WTC11 (cell line): ENCODE measurements around the gene CBX2. TPM values are rescaled to one million over a fixed set of nuclear protein-coding genes. Genes with fewer than 3 reads are reported as not detected.

Experiments used
- ARID4B ChIP-seq: sonication (generic); formaldehyde crosslinking; IDR thresholded peaks from 2 replicates; pipeline ENCODE4 v1.8.0; 2023; ENCODE audit warnings: missing genetic modification reagents, mild to moderate bottlenecking, borderline replicate concordance
- ATF3 ChIP-seq: sonication (generic); formaldehyde crosslinking; conservative IDR thresholded peaks from 2 replicates; pipeline ENCODE4 v1.8.1; 2022; ENCODE audit warnings: mild to moderate bottlenecking, missing genetic modification reagents
- CTCF ChIP-seq: fragments of 200-600 bp; IDR thresholded peaks from 2 replicates; pipeline ENCODE4 v1.8.0; 2022; ENCODE audit warnings: antibody characterized with exemption
- ELF4 ChIP-seq: sonication (generic); formaldehyde crosslinking; IDR thresholded peaks from 2 replicates; pipeline ENCODE4 v1.8.1; 2022; ENCODE audit warnings: low read depth, mild to moderate bottlenecking, moderate library complexity, missing genetic modification reagents
- ETV6 ChIP-seq: sonication (generic); formaldehyde crosslinking; IDR thresholded peaks from 2 replicates; pipeline ENCODE4 v1.8.1; 2022; ENCODE audit warnings: mild to moderate bottlenecking, missing genetic modification reagents
- JAZF1 ChIP-seq: fragments of 250-450 bp; sonication (Bioruptor Pico); IDR thresholded peaks from 2 replicates; pipeline ENCODE4 v1.9.0; 2021; ENCODE audit warnings: moderate library complexity, mild to moderate bottlenecking, inconsistent platforms
- KAT7 ChIP-seq: sonication (generic); formaldehyde crosslinking; IDR thresholded peaks from 2 replicates; pipeline ENCODE4 v1.8.1; 2023; ENCODE audit warnings: missing genetic modification reagents, mild to moderate bottlenecking, borderline replicate concordance
- NFYB ChIP-seq: sonication (generic); formaldehyde crosslinking; conservative IDR thresholded peaks from 2 replicates; pipeline ENCODE4 v1.8.0; 2022; ENCODE audit warnings: low read depth, missing genetic modification reagents
- NR3C1 ChIP-seq: sonication (generic); formaldehyde crosslinking; conservative IDR thresholded peaks from 2 replicates; pipeline ENCODE4 v1.8.1; 2023; ENCODE audit warnings: low read depth, mild to moderate bottlenecking, missing genetic modification reagents
- PRRX2 ChIP-seq: fragments of 250-450 bp; sonication (Bioruptor Pico); IDR thresholded peaks from 2 replicates; pipeline ENCODE4 v1.8.0; 2021; ENCODE audit warnings: mild to moderate bottlenecking
- RORB ChIP-seq: fragments of 250-450 bp; sonication (Bioruptor Pico); IDR thresholded peaks from 2 replicates; pipeline ENCODE4 v1.9.0; 2021; ENCODE audit warnings: mild to moderate bottlenecking
- SMAD3 ChIP-seq: sonication (generic); formaldehyde crosslinking; IDR thresholded peaks from 2 replicates; pipeline ENCODE4 v1.8.0; 2022; ENCODE audit warnings: missing genetic modification reagents, mild to moderate bottlenecking, borderline replicate concordance
- SMAD4 ChIP-seq: sonication (generic); formaldehyde crosslinking; IDR thresholded peaks from 2 replicates; pipeline ENCODE4 v1.8.0; 2022; ENCODE audit warnings: mild to moderate bottlenecking, missing genetic modification reagents
- SP1 ChIP-seq: sonication (generic); formaldehyde crosslinking; conservative IDR thresholded peaks from 2 replicates; pipeline ENCODE4 v1.8.1; 2022; ENCODE audit warnings: missing genetic modification reagents
- ZBTB21 ChIP-seq: sonication (generic); formaldehyde crosslinking; IDR thresholded peaks from 2 replicates; pipeline ENCODE4 v1.8.1; 2023; ENCODE audit warnings: mild to moderate bottlenecking, missing genetic modification reagents, borderline replicate concordance
- ZNF232 ChIP-seq: sonication (generic); formaldehyde crosslinking; IDR thresholded peaks from 2 replicates; pipeline ENCODE4 v1.8.0; 2022; ENCODE audit warnings: mild to moderate bottlenecking, missing genetic modification reagents
- ZNF263 ChIP-seq: sonication (generic); formaldehyde crosslinking; IDR thresholded peaks from 2 replicates; pipeline ENCODE4 v1.8.1; 2022; ENCODE audit warnings: low read depth, mild to moderate bottlenecking, moderate library complexity, missing genetic modification reagents
- ZNF416 ChIP-seq: fragments of 250-450 bp; sonication (Bioruptor Pico); IDR thresholded peaks from 2 replicates; pipeline ENCODE4 v1.9.0; 2021; ENCODE audit warnings: mild to moderate bottlenecking, inconsistent platforms
- total RNA-seq: library from RNA; stranded (reverse); gene quantifications from 3 replicates; pipeline ENCODE4 v1.2.3, GENCODE V29; 2021
- TF ChIP-seq, protein P1 (sequence below): fragments of 250-450 bp; sonication (Bioruptor Pico); IDR thresholded peaks from 2 replicates; pipeline ENCODE4 v1.9.0; 2021; ENCODE audit warnings: mild to moderate bottlenecking, borderline replicate concordance
- TF ChIP-seq, protein P2 (sequence below): sonication (generic); formaldehyde crosslinking; IDR thresholded peaks from 2 replicates; pipeline ENCODE4 v1.8.0; 2022; ENCODE audit warnings: mild to moderate bottlenecking, missing genetic modification reagents
- TF ChIP-seq, protein P3 (sequence below): sonication (generic); formaldehyde crosslinking; IDR thresholded peaks from 2 replicates; pipeline ENCODE4 v1.8.1; 2023; ENCODE audit warnings: mild to moderate bottlenecking, missing genetic modification reagents, moderate library complexity
- TF ChIP-seq, protein P4 (sequence below): sonication (generic); formaldehyde crosslinking; IDR thresholded peaks from 2 replicates; pipeline ENCODE4 v1.8.1; 2022; ENCODE audit warnings: mild to moderate bottlenecking, moderate library complexity, missing genetic modification reagents
- TF ChIP-seq, protein P5 (sequence below): fragments of 250-450 bp; sonication (Bioruptor Pico); IDR thresholded peaks from 2 replicates; pipeline ENCODE4 v1.8.0; 2021; ENCODE audit warnings: mild to moderate bottlenecking

The CBX2 gene
- total RNA-seq, 1 experiment from 2014 or later, result 85.5 TPM

DNA sequence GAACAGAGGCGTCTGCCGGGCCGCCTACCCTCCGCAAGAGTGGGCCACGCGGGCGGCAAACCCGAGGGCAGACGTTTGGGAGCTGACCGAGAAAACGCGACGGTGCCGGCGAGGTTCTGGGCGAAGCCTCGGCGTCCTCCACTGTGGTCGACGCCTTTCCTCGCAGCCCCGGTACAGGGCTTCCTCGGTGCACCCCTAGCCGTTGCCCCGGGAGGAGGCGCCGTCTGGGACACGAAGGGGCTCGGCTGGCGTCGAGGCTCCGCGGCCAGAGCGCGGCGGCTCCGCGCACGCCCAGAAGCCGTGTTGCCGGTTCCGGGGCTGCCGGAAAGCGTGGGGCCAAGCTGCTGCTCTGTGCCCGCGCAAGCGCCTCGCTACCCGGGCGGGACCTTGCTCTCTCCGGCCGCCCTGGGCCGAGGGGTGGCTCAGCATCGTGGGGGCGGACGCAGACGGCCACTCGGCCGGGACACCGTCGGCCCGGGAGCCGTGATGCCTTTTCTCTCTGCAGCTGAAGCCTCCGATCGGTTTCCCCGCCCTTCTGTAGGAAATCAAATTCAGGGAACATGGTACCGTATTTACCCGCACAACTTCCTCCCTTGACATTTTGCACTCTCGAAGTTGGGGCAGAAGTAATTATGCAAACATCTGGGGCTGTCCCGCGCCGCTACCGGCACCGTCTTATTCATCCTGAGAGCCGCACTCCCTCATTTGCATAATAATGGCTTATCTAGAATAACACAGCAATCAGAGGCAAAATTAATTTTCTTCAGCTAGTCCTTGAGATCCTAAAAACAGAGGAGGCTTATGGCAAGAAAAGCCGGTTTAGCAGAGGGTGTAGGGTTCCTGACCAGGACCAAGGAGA, 26.3 kb downstream of the CBX2 start (continued):
- TF ChIP-seq ZNF263 (CRISPR knock-in tag), result peak; percentile 45; the same call in 1 of the 2 replicates
- TF ChIP-seq, protein P1, sequence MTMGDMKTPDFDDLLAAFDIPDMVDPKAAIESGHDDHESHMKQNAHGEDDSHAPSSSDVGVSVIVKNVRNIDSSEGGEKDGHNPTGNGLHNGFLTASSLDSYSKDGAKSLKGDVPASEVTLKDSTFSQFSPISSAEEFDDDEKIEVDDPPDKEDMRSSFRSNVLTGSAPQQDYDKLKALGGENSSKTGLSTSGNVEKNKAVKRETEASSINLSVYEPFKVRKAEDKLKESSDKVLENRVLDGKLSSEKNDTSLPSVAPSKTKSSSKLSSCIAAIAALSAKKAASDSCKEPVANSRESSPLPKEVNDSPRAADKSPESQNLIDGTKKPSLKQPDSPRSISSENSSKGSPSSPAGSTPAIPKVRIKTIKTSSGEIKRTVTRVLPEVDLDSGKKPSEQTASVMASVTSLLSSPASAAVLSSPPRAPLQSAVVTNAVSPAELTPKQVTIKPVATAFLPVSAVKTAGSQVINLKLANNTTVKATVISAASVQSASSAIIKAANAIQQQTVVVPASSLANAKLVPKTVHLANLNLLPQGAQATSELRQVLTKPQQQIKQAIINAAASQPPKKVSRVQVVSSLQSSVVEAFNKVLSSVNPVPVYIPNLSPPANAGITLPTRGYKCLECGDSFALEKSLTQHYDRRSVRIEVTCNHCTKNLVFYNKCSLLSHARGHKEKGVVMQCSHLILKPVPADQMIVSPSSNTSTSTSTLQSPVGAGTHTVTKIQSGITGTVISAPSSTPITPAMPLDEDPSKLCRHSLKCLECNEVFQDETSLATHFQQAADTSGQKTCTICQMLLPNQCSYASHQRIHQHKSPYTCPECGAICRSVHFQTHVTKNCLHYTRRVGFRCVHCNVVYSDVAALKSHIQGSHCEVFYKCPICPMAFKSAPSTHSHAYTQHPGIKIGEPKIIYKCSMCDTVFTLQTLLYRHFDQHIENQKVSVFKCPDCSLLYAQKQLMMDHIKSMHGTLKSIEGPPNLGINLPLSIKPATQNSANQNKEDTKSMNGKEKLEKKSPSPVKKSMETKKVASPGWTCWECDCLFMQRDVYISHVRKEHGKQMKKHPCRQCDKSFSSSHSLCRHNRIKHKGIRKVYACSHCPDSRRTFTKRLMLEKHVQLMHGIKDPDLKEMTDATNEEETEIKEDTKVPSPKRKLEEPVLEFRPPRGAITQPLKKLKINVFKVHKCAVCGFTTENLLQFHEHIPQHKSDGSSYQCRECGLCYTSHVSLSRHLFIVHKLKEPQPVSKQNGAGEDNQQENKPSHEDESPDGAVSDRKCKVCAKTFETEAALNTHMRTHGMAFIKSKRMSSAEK, result no peak
- no peak for TF ChIP-seq ELF4 (CRISPR knock-in tag)
- TF ChIP-seq PRRX2 (CRISPR knock-in tag), result no peak
- no peak for TF ChIP-seq SMAD4
- TF ChIP-seq ARID4B (CRISPR knock-in tag), result 0 out of 2 replicates have a peak, but pooled peaks have one; percentile 27
- no peak for TF ChIP-seq NFYB (CRISPR knock-in tag)
- TF ChIP-seq NR3C1 (CRISPR knock-in tag), result no peak
- TF ChIP-seq ETV6 (CRISPR knock-in tag), result peak; percentile 62
- TF ChIP-seq, protein P2, sequence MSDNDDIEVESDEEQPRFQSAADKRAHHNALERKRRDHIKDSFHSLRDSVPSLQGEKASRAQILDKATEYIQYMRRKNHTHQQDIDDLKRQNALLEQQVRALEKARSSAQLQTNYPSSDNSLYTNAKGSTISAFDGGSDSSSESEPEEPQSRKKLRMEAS (CRISPR knock-in tag), result peak; percentile 65
- TF ChIP-seq KAT7 (CRISPR knock-in tag), result peak; percentile 64; the same call in 1 of the 2 replicates
- TF ChIP-seq JAZF1 (CRISPR knock-in tag), result no peak
- TF ChIP-seq, protein P3, sequence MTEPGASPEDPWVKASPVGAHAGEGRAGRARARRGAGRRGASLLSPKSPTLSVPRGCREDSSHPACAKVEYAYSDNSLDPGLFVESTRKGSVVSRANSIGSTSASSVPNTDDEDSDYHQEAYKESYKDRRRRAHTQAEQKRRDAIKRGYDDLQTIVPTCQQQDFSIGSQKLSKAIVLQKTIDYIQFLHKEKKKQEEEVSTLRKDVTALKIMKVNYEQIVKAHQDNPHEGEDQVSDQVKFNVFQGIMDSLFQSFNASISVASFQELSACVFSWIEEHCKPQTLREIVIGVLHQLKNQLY (CRISPR knock-in tag), result no peak
- TF ChIP-seq, protein P4, sequence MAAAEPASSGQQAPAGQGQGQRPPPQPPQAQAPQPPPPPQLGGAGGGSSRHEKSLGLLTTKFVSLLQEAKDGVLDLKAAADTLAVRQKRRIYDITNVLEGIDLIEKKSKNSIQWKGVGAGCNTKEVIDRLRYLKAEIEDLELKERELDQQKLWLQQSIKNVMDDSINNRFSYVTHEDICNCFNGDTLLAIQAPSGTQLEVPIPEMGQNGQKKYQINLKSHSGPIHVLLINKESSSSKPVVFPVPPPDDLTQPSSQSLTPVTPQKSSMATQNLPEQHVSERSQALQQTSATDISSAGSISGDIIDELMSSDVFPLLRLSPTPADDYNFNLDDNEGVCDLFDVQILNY (CRISPR knock-in tag), result no peak; the same call in 1 of the 2 replicates
- TF ChIP-seq, protein P5, sequence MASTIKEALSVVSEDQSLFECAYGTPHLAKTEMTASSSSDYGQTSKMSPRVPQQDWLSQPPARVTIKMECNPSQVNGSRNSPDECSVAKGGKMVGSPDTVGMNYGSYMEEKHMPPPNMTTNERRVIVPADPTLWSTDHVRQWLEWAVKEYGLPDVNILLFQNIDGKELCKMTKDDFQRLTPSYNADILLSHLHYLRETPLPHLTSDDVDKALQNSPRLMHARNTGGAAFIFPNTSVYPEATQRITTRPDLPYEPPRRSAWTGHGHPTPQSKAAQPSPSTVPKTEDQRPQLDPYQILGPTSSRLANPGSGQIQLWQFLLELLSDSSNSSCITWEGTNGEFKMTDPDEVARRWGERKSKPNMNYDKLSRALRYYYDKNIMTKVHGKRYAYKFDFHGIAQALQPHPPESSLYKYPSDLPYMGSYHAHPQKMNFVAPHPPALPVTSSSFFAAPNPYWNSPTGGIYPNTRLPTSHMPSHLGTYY, result no peak
- TF ChIP-seq SP1 (CRISPR knock-in tag), result 0 out of 2 replicates have a peak, but pooled peaks have one; percentile 30
- no peak for TF ChIP-seq CTCF
- TF ChIP-seq ZBTB21 (CRISPR knock-in tag), result no peak
- TF ChIP-seq ATF3 (CRISPR knock-in tag), result no peak
- no peak for TF ChIP-seq RORB (CRISPR knock-in tag)
- no peak for TF ChIP-seq SMAD3 (CRISPR knock-in tag)
- TF ChIP-seq ZNF416 (CRISPR knock-in tag), result no peak
- no peak for TF ChIP-seq ZNF232 (CRISPR knock-in tag)
